GM10266 (cell line): ENCODE data around the gene NRBF2.
"Not testable (repeated sequence)": the region's sequence is repeated elsewhere in the genome, so short reads cannot be mapped to it uniquely, and the experiment has no call there.

ENCODE experiments used
- DNase-seq: peaks from one replicate; pipeline ENCODE4 v3.0.0; 2012; ENCODE audit errors: extremely low spot score
- TF ChIP-seq, protein P1 (sequence below): IDR thresholded peaks from 2 replicates; pipeline ENCODE4 v1.5.1; 2012; ENCODE audit warnings: mild to moderate bottlenecking, low read depth; ENCODE audit not compliant: control insufficient read depth, insufficient read depth; ENCODE audit errors: missing control alignments

Gene NRBF2

DNA sequence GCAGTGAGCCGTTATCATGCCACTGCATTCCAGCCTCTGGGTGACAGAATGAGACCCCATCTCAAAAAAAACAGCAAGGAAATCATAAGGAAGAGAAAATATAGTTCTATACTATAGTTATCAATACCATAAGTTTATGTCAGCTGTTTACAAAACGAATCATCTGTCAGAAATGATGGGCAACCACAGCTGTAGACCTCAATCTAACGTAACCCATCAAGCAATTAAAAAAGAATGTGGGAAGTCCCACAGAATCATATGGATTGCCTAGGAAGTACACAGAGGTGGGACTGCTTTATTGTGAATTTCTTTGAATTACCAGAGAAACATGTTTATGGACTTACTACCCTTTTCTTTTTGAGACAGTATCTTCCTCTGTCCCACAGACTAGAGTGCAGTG lies 6.9 kb downstream of the NRBF2 start:
- DNase-seq, result no peak
- TF ChIP-seq, protein P1, sequence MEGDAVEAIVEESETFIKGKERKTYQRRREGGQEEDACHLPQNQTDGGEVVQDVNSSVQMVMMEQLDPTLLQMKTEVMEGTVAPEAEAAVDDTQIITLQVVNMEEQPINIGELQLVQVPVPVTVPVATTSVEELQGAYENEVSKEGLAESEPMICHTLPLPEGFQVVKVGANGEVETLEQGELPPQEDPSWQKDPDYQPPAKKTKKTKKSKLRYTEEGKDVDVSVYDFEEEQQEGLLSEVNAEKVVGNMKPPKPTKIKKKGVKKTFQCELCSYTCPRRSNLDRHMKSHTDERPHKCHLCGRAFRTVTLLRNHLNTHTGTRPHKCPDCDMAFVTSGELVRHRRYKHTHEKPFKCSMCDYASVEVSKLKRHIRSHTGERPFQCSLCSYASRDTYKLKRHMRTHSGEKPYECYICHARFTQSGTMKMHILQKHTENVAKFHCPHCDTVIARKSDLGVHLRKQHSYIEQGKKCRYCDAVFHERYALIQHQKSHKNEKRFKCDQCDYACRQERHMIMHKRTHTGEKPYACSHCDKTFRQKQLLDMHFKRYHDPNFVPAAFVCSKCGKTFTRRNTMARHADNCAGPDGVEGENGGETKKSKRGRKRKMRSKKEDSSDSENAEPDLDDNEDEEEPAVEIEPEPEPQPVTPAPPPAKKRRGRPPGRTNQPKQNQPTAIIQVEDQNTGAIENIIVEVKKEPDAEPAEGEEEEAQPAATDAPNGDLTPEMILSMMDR, result no peak

- TF ChIP-seq, protein P1, result no peak
- DNase-seq, result no peak
Measured at GRCh38 chr10:63142136-63142535, 9.0 kb downstream of the NRBF2 start.

DNA sequence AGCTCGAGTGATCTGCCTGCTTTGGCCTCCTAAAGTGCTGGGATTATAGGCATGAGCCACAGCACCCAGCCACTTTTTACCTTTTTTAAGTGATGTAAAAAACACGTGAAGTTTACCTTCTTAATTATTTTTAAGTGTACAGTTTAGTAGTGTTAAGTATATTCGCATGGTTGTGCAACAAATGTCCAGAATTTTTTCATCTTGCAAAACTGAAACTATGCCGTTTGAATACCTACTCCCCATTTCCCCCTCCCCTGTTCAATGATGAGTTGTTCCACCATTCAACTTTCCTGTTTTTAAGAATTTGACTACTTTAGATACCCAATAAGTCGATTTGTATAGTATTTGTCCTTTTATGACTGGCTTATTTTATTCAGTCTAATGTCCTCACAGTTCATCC lies 10.9 kb downstream of the NRBF2 start:
- TF ChIP-seq, protein P1, result no peak
- DNase-seq, result no peak

DNA sequence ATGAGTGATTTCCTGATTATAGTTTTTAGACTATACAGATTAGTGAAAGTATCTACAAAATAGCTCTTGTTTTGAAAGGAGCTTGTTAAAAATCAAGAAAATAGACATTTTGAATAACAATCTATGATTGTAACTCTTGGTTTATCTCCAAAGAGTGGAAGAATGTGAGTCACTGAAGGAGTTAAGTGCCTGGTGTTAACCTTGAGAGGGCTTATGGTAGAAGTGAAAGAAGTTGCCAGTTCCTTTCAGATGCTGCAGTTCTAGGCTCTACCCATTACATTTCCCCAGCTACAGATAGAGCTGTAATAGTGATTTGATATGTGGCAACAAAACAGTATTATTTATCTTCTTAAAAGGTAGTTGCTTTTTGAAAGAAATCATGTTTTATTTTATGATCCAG lies 12.7 kb downstream of the NRBF2 start:
- no peak for DNase-seq

GRCh38 chr10:63146503-63146902 lies 13.4 kb downstream of the NRBF2 start:
- DNase-seq, result no peak
- TF ChIP-seq, protein P1, result no peak

More for the DNA sequence above, 12.7 kb downstream of the NRBF2 start:
- TF ChIP-seq, protein P1, result no peak

DNA sequence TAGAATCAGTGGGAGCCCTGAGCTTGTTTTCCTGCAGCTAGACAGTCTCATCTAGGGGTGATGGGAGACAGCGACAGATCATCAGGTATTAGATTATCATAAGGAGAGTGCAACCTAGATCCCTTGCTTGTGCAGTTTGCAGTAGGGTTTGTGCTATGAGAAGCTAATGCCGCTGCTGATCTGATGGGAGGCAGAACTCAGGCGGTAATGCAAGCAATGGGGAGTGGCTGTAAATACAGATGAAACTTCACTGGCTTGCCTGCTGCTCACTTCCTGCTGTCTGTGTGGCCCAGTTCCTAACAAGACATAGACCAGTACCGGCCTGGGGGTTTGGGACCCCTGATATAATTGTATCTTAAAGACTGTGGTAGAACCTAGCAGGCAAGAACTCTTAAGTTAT lies 17.6 kb downstream of the NRBF2 start:
- TF ChIP-seq, protein P1, result no peak
- no peak for DNase-seq

GRCh38 chr10:63153868-63154545 lies 20.9 kb downstream of the NRBF2 start:
- DNase-seq, result not testable (repeated sequence)
